DMS 273 (cell line): ENCODE measurements around the gene ZFAND6.
"Not testable (repeated sequence)": the region's sequence is repeated elsewhere in the genome, so short reads cannot be mapped to it uniquely, and the experiment has no call there.

Experiments
- DNase-seq: peaks from one replicate; lab custom pipeline; 2025; ENCODE audit not compliant: unreplicated experiment; lab: John Stamatoyannopoulos, UW

ZFAND6 gene

DNA sequence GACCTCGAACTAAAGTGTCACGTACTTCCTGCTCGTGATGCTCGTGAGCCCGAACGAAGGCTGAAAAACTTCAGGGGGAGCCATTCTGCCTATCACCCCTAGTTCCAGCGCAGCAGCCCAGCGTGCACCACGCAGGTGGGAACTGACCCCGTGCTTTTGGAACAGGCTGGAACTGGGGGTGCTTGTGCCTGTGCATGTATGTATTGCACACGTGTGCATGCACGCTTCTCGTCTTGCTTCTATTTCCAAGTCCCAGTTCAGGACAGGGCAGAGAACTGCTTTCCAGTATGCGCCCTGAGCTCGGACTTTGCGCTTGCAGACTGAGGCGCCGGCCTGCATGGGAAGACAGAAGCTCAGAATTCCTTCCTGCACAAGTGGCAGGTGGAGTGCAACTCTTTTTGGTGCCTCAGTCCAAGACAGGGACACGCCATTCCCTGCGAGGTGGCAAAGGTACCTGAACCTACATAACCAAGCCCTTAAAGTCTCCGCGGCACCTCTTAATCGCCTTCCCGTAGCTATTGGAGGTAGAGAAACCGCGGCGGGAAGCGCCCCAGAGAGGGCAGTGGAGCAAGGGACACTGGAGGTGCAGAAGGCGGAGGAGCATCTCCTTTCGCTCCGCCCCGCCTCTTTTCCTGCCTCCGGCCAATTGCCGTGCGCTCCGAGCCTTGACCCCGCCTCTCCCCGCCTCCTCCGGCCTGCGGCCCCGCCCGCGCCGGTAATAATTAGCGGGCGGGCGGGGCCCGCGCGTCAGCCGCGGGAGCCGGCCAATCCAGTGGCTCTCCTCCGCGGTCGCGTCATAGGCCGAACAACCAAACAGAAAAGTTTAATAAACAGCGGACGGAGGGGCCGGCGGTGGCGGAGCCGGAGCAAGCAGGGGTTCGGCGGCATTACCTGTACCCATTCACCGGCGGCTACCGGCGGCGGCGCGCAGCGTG is at the start of gene ZFAND6:
Gene ZFAND6 (plus strand): TSS at position 826 of the 935 bp plus-strand sequence. CDS start 60,669 bp downstream, outside the sequence.
- DNase-seq, result peak; percentile 96

DNA sequence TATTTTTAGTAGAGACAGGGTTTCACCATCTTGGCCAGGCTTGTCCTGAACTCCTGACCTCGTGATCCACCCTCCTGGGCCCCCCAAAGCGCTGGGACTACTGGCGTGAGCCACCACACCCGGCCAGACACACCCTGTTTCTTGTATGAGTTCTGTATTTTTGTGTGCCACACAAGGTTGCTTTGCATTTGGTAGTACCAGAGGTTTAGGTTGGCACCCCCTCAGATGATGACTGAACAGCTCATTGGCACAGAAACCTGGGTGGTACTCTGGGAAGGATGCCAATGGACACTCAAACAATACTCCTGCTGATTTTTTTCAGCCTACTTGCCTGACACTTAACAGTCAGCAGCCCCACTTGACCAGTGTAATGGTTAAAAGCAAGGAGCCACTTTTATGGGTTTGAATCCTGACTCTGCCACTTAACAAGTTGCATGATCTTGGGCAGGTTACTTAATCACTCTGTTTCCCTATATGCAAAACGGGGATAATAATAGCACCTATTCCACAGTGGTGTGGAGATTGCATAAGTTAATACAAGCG is 49.3 kb upstream of the ZFAND6 start:
- no peak for DNase-seq

GRCh38 chr15:80011041-80011523 is 48.4 kb upstream of the ZFAND6 start:
- DNase-seq, result not testable (repeated sequence)

- DNase-seq, result no peak
These were observed 47.9 kb upstream of the ZFAND6 start for GRCh38 chr15:80011596-80011995.

GRCh38 chr15:80012060-80012726 is 47.3 kb upstream of the ZFAND6 start:
- DNase-seq, result no peak

GRCh38 chr15:80014186-80014585 is 45.3 kb upstream of the ZFAND6 start:
- DNase-seq, result not testable (repeated sequence)

DNA sequence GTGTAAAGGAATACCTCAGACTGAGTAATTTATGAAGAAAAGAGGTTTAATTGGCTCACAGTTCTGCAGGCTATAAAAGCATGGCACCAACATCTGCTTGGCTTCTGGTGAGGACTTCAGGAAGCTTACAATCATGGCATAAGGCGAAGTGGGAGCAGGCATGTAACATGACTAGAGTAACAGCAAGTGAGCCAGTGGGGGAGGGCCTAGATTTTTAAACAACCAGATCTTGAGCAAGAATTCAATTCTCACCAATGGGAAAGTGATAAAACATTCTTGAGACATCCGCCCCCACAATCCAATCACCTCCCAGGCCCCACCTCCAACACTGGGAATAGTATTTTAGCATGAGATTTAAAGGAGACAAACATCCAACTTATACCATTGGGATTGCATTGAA is 44.3 kb upstream of the ZFAND6 start:
- DNase-seq, result no peak

DNA sequence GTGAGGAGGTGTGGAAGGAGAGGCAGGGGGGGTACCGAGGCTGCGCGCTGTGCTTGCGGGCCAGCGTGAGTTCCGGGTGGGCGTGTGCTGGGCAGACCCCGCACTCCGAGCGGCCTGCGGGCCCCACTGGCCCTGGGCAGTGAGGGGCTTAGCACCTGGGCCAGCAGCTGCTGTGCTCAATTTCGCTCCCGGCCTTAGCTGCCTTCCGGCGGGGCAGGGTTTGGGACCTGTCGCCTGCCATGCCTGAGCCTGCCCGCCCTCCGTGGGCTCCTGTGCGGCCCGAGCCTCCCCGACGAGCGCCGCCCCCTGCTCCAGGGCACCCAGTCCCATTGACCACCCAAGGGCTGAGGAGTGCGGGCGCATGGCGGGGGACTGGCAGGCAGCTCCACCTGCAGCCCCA is 43.0 kb upstream of the ZFAND6 start:
- DNase-seq, result not testable (repeated sequence)

DNA sequence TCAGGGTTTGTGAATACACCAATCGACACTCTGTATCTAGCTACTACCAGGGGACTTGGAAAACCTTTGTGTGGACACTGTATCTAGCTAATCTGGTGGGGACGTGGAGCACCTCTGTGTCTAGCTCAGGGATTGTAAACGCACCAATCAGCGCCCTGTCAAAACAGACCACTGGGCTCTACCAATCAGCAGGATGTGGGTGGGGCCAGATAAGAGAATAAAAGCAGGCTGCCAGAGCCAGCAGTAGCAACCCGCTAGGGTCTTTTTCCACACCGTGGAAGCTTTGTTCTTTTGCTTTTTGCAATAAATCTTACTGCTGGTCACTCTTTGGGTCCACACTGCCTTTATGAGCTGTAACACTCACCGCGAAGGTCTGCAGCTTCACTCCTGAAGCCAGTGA is 42.3 kb upstream of the ZFAND6 start:
- not testable (repeated sequence) for DNase-seq

- DNase-seq, result no peak
These were observed 40.2 kb upstream of the ZFAND6 start for GRCh38 chr15:80019168-80019745.

GRCh38 chr15:80020149-80020548 is 39.3 kb upstream of the ZFAND6 start:
- DNase-seq, result not testable (repeated sequence)

DNA sequence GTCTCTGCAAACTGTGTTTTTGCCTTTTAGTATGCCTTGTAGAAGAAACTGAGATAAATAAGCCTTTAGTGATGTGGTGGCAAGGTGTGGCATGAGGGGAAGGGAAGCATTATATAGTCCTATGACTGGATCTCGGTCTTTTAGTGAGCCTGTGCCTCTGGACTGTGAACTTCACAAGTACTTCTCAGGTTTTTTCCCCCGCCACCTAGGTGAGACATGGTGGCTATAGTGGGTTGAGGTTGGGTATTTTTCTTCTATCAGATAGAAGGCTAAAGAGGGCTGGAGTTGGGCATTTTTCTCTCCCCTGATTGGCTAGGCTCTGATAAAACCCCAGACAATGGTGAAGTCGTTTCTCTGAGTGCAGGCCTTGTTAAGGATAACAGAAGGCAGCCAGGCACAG is 38.7 kb upstream of the ZFAND6 start:
- DNase-seq, result no peak

DNA sequence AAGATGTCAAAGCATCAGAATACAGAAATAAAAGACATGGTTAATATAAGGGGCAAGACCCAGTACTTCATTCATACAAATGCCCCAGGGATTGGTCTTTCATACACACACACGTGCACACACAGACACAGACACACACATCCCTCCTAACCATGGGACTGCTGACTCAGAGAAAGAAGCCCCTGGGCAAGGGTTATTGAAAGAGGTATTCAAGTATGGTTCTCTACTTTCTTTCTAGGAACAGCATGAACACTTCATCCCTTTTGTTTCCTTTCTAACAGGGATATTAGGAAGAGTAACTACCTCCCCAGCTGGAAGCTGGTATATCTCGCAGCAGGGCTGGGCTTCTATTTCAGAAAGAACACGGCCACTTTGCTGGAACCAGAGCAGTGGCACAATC is 33.2 kb upstream of the ZFAND6 start:
- no peak for DNase-seq

- no peak for DNase-seq
These were observed 32.7 kb upstream of the ZFAND6 start for GRCh38 chr15:80026754-80027153.

DNA sequence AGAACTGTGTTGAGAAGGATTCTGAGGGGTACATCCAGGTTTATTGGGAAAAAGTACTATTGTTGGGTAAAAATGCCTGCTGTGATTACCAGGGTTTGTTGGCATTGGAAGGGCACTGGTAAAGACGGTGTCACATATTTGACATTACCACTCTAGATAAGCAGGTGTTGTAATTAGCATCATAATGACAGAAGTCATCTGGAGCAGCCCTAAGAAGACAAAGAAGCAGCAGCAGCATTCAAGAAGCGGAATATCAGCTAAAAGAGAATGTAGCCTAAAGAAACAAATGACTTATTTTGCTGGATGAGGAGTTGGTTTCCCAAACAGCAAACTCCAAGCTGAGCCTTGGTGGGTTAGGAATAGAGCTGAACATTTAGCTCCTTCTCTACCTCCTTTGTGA is 30.5 kb upstream of the ZFAND6 start:
- no peak for DNase-seq

- no peak for DNase-seq
These were observed 27.6 kb upstream of the ZFAND6 start for GRCh38 chr15:80031841-80032240.

DNA sequence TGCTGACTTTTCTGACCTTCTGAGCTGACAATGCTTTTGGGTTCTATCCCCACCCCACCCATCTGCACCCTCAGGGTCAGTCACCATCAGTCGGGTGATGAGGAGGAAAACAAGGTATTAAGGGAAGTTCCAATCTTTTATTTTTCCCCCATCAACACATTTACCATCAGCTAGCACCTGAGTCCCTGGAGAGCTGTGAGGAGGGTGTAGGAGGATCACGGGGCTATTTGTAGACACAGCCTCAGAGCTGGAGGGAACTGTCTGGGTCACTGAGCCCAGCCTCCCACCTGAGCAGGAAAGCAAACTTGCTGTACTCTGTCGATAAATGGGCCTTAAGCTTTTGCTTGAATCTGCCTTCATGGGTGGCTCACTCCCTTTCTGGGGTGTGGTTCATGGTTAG is 24.8 kb upstream of the ZFAND6 start:
- DNase-seq, result no peak

DNA sequence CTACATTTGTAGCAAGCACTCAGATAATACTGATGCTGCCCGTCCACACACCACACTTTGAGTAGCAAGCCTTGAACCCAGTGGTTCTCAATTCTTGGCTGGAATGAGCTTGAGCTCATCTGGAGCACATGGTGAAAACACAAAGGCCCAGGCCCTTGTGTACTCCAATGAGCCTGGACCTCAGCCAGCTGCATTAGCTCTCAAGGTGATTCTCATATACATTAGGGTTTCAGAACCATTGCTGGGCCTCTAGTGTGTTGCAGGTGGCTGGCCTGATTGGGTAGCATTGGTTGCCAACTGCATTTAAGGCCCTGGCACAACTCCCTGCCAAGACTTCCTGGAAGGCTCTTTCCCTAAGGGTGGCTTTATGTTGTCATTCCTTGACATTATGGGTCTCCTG is 23.4 kb upstream of the ZFAND6 start:
- DNase-seq, result peak; percentile 7

GRCh38 chr15:80041494-80042253 is 17.8 kb upstream of the ZFAND6 start:
- DNase-seq, result no peak

GRCh38 chr15:80042568-80042967 is 16.9 kb upstream of the ZFAND6 start:
- DNase-seq, result no peak

GRCh38 chr15:80045219-80045618 is 14.3 kb upstream of the ZFAND6 start:
- not testable (repeated sequence) for DNase-seq
